ENCODE data around the gene PIK3R1. TPM values are rescaled to one million over a fixed set of nuclear protein-coding genes. Genes with fewer than 3 reads are reported as not detected.

Gene PIK3R1
- total RNA-seq, 1 donor from 2014 or later, result 110 TPM

DNA sequence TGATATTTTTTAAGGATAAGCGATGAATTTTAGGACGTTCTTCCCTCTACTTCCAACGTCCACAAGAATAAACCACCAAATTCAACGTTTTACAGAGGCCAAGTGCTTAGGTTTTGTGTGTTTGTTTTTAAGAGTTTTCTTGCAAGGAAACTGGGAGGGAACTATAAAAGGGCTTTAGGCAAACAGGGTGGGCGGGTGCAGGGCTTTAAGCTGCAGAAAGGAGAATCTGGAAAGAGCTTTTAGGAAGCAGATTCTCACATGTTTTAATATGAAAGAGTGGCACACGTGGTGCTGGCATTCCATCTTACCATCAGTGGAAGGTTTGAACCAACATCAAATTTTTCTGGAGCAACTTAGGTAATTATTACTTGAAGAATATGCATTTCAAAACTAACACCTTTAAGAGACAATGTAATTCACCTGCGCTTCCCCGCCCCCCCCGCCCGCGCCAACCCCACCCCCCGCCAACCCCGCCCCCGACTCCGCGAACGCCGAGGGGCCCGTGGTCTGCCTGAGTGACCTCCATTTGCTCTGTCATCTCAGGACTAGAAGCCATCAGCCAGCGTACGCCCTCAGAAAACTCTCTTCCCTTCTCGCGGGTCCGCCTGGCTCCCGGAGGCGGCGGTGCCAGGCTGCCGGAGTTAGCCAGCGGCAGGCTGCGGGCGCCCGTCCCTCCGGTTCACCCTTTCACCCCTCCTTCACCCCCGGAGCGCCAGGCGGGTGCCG, 911 bp upstream of the PIK3R1 start:
- H3K27me3 Mint-ChIP-seq, result peaks cover 4% of the 10 kb centered on the region
- H3K4me3 Mint-ChIP-seq, result peak overlapping the region; percentile 90
- peaks cover 14% of the 10 kb centered on the region for H3K36me3 Mint-ChIP-seq
- peaks cover 29% of the 10 kb centered on the region for H3K4me1 Mint-ChIP-seq (ENCODE audit: unreplicated experiment)
- DNase-seq (ENCODE audit: extremely low spot score, unreplicated experiment), result no peak
- TF ChIP-seq, protein P1, sequence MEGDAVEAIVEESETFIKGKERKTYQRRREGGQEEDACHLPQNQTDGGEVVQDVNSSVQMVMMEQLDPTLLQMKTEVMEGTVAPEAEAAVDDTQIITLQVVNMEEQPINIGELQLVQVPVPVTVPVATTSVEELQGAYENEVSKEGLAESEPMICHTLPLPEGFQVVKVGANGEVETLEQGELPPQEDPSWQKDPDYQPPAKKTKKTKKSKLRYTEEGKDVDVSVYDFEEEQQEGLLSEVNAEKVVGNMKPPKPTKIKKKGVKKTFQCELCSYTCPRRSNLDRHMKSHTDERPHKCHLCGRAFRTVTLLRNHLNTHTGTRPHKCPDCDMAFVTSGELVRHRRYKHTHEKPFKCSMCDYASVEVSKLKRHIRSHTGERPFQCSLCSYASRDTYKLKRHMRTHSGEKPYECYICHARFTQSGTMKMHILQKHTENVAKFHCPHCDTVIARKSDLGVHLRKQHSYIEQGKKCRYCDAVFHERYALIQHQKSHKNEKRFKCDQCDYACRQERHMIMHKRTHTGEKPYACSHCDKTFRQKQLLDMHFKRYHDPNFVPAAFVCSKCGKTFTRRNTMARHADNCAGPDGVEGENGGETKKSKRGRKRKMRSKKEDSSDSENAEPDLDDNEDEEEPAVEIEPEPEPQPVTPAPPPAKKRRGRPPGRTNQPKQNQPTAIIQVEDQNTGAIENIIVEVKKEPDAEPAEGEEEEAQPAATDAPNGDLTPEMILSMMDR (conservative IDR thresholded peaks at IDR 0.05), result no peak
- peaks cover 14% of the 10 kb centered on the region for H3K9me3 Mint-ChIP-seq
- H3K27ac Mint-ChIP-seq, result peak overlapping the region; percentile 75

DNA sequence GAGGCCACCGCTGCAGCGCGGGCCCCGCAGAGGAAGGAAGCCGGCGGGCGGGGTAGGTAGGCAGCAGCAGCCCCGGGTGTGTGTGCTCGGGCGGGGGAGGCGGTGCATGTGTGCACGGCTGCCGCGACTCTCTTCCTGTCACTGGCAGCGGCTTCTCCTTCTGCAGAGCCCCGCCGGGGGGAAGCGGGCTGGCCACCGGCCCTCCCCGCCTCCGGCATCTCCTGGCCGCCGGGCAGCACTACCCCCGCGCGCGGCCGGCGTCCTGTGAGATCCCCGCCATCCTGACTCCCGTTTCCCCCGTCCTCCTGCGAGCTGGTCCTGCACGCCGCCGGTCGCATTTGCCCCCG, 315 bp downstream of the PIK3R1 start:
- DNase-seq (ENCODE audit: extremely low spot score, unreplicated experiment), result no peak
- Mint-ChIP-seq H3K27ac (no peak overlapping the region), H3K36me3 (peaks cover 14% of the 10 kb centered on the region), H3K27me3 (peaks cover 4% of the 10 kb centered on the region), H3K9me3 (peaks cover 14% of the 10 kb centered on the region), H3K4me1 (ENCODE audit: unreplicated experiment) (peaks cover 29% of the 10 kb centered on the region), H3K4me3 (peak overlapping the region; percentile 92)
- TF ChIP-seq, protein P1 (conservative IDR thresholded peaks at IDR 0.05), result no peak

DNA sequence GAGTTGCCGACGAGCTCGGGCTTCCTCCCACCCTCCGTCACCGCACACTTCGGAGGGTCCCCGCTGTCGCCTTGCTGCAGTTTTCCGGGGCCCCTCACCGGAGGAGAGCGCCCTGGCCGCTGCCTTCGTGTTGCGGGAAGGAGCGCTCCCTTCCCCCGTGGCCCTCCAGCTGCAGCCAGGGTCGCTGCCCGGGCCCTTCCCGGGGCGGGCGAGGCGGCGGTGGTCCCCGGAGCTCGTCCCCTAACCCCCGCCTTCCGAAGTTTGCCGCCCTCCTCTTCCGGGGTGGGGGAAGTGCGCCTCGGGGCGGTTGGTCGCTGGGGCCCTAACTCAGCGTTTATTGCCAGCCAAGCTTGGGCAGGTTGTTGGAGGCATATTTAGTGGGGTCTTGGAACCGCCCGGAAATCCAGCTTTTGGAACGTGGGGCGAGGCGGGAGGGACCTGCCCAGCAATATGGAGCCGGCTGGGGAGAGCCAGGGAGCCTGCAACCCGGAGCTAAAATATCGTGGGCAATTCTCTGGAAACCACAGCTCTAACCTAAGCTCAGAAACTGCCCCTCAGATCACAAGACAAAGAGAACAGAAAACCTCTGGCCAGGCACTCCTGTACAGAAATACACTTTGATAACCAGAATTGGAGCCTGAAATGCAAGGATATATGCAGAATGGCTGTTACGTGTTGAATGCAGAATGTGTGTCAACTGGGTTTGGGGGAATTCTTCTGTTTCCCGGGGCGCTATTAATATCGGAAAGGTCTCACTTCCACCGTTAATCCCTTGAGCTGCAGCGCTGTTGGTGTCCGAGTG, 890 bp downstream of the PIK3R1 start:
- TF ChIP-seq, protein P1 (conservative IDR thresholded peaks at IDR 0.05), result no peak
- Mint-ChIP-seq H3K36me3 (peaks cover 9% of the 10 kb centered on the region), H3K4me3 (peak overlapping the region; percentile 92), H3K27ac (peak overlapping the region; percentile 68), H3K27me3 (peaks cover 2% of the 10 kb centered on the region), H3K9me3 (peaks cover 9% of the 10 kb centered on the region), H3K4me1 (ENCODE audit: unreplicated experiment) (peaks cover 29% of the 10 kb centered on the region)
- peak; percentile 72 for DNase-seq (ENCODE audit: extremely low spot score, unreplicated experiment)

DNA sequence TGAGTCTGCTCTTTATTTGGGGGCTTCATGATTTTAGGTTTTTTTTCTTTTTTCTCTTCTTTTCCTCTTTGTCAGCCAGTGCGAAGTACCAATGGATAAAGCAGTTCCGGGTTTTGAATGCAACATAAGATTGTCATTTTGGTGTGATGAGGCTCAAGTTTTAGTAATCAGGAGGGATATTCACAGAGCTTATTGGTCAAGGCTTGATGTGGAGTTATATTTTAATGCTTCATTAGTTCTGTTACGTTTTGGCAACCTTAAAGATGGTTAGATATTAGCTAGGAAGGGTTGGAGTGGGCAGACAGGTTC, 1.4 kb downstream of the PIK3R1 start:
- H3K27ac Mint-ChIP-seq, result peak overlapping the region; percentile 68
- DNase-seq (ENCODE audit: extremely low spot score, unreplicated experiment), result no peak
- peaks cover 8% of the 10 kb centered on the region for H3K36me3 Mint-ChIP-seq
- H3K4me1 Mint-ChIP-seq (ENCODE audit: unreplicated experiment), result peaks cover 31% of the 10 kb centered on the region
- H3K4me3 Mint-ChIP-seq, result peak overlapping the region; percentile 92
- peaks cover 3% of the 10 kb centered on the region for H3K9me3 Mint-ChIP-seq
- H3K27me3 Mint-ChIP-seq, result no peaks in the 10 kb centered on the region
- TF ChIP-seq, protein P1 (conservative IDR thresholded peaks at IDR 0.05), result no peak

DNA sequence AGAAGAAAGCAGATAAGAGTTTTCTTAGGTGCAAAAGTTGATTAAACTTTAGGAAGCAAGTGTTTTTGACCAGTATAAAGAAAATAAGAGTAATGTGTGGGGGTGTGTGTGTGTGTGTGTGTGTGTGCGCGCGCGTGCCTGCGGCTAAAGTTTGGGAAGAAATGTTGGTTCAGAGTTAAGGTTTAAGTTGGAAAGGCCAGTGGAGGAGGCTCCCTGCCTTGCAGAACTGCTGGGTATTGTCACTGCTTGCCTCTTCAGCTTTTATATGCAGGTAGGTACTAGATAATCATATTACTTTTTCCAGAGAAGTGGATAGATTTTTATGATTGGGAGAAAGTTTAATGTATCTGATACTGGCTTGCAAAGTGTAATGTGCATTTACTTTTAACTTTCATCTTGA, 2.0 kb downstream of the PIK3R1 start:
- Mint-ChIP-seq H3K27me3 (no peaks in the 10 kb centered on the region), H3K4me1 (ENCODE audit: unreplicated experiment) (peaks cover 34% of the 10 kb centered on the region), H3K9me3 (no peaks in the 10 kb centered on the region), H3K27ac (no peak overlapping the region), H3K4me3 (peak overlapping the region; percentile 92), H3K36me3 (peaks cover 11% of the 10 kb centered on the region)
- no peak for DNase-seq (ENCODE audit: extremely low spot score, unreplicated experiment)
- TF ChIP-seq, protein P1 (conservative IDR thresholded peaks at IDR 0.05), result no peak
